ENCODE measurements around the gene C3orf33.

DNA sequence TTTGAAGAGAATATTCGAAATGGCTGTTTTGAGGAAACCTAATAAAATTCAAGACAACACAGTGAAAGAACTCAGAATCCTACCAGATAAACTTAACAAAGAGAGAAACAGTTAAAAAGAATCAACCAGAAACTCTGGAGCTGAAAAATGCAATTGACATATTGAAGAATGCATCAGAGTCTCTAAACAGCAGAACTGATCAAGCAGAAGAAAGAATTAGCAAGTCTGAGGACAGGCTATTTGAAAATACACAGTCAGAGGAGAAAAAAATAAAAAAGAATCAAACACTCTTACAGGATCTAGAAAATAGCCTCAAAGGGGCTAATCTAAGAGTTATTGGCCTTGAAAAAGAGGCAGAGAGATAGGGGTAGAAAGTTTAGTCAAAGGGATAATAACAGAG lies 13.5 kb downstream of the C3orf33 start:
- no peak for TF ChIP-seq EP300 (IDR thresholded peaks at IDR 0.05)
- TF ChIP-seq, protein P1, sequence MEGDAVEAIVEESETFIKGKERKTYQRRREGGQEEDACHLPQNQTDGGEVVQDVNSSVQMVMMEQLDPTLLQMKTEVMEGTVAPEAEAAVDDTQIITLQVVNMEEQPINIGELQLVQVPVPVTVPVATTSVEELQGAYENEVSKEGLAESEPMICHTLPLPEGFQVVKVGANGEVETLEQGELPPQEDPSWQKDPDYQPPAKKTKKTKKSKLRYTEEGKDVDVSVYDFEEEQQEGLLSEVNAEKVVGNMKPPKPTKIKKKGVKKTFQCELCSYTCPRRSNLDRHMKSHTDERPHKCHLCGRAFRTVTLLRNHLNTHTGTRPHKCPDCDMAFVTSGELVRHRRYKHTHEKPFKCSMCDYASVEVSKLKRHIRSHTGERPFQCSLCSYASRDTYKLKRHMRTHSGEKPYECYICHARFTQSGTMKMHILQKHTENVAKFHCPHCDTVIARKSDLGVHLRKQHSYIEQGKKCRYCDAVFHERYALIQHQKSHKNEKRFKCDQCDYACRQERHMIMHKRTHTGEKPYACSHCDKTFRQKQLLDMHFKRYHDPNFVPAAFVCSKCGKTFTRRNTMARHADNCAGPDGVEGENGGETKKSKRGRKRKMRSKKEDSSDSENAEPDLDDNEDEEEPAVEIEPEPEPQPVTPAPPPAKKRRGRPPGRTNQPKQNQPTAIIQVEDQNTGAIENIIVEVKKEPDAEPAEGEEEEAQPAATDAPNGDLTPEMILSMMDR (IDR thresholded peaks at IDR 0.05): no peak

Measured in gastroesophageal sphincter (tissue), 3 donors.